ENCODE measurements around the gene MAN2B2.

The MAN2B2 gene

GRCh38 chr4:6576512-6576911, 1.5 kb downstream of the MAN2B2 start:
- Histone ChIP-seq H3K27me3 (replicated peaks) (no peaks in the 10 kb centered on the region), H3K27ac (no peak overlapping the region), H3K4me3 (ENCODE audit: low read depth, low read length) (no peak overlapping the region), H3K36me3 (replicated peaks) (peaks cover 20% of the 10 kb centered on the region)
- in situ Hi-C loops (cut with HindIII; ENCODE audit: low pct_ligation_motif_present, low sequenced_read_pairs) = no loop called here
- no peak for DNase-seq
- TF ChIP-seq CTCF (IDR thresholded peaks at IDR 0.05; ENCODE audit: low read depth, low read length, missing control alignments) = no peak

GRCh38 chr4:6576932-6577331, 1.9 kb downstream of the MAN2B2 start:
- no peak for TF ChIP-seq CTCF (IDR thresholded peaks at IDR 0.05; ENCODE audit: low read depth, low read length, missing control alignments)
- no peak overlapping the region for H3K27ac ChIP-seq
- H3K4me3 ChIP-seq (ENCODE audit: low read depth, low read length) = no peak overlapping the region
- H3K27me3 ChIP-seq (replicated peaks) = no peaks in the 10 kb centered on the region
- DNase-seq = no peak
- peaks cover 20% of the 10 kb centered on the region for H3K36me3 ChIP-seq (replicated peaks)
- in situ Hi-C loops (cut with HindIII; ENCODE audit: low pct_ligation_motif_present, low sequenced_read_pairs) = no loop called here

GRCh38 chr4:6577409-6577808, 2.4 kb downstream of the MAN2B2 start:
- DNase-seq = no peak
- Histone ChIP-seq H3K27ac (no peak overlapping the region), H3K27me3 (replicated peaks) (no peaks in the 10 kb centered on the region), H3K36me3 (replicated peaks) (peaks cover 20% of the 10 kb centered on the region), H3K4me3 (ENCODE audit: low read depth, low read length) (no peak overlapping the region)
- TF ChIP-seq CTCF (IDR thresholded peaks at IDR 0.05; ENCODE audit: low read depth, low read length, missing control alignments) = no peak
- in situ Hi-C loops (cut with HindIII; ENCODE audit: low pct_ligation_motif_present, low sequenced_read_pairs) = no loop called here

- DNase-seq = no peak
- Histone ChIP-seq H3K4me3 (ENCODE audit: low read depth, low read length) (no peak overlapping the region), H3K36me3 (replicated peaks) (peaks cover 20% of the 10 kb centered on the region), H3K27me3 (replicated peaks) (no peaks in the 10 kb centered on the region), H3K27ac (no peak overlapping the region)
- in situ Hi-C loops (cut with HindIII; ENCODE audit: low pct_ligation_motif_present, low sequenced_read_pairs) = no loop called here
- TF ChIP-seq CTCF (IDR thresholded peaks at IDR 0.05; ENCODE audit: low read depth, low read length, missing control alignments) = no peak
These were observed 3.2 kb downstream of the MAN2B2 start for GRCh38 chr4:6578221-6578620.

GRCh38 chr4:6580353-6580752, 5.4 kb downstream of the MAN2B2 start:
- H3K4me3 ChIP-seq (ENCODE audit: low read depth, low read length) = no peak overlapping the region
- no peak for TF ChIP-seq CTCF (IDR thresholded peaks at IDR 0.05; ENCODE audit: low read depth, low read length, missing control alignments)
- peaks cover 20% of the 10 kb centered on the region for H3K36me3 ChIP-seq (replicated peaks)
- no peak for DNase-seq
- in situ Hi-C loops (cut with HindIII; ENCODE audit: low pct_ligation_motif_present, low sequenced_read_pairs) = no loop called here
- no peaks in the 10 kb centered on the region for H3K27me3 ChIP-seq (replicated peaks)
- H3K27ac ChIP-seq = no peak overlapping the region

GRCh38 chr4:6581566-6582121, 6.7 kb downstream of the MAN2B2 start:
- H3K27me3 ChIP-seq (replicated peaks) = no peaks in the 10 kb centered on the region
- DNase-seq = no peak
- H3K4me3 ChIP-seq (ENCODE audit: low read depth, low read length) = no peak overlapping the region
- no peak for TF ChIP-seq CTCF (IDR thresholded peaks at IDR 0.05; ENCODE audit: low read depth, low read length, missing control alignments)
- H3K27ac ChIP-seq = no peak overlapping the region
- in situ Hi-C loops (cut with HindIII; ENCODE audit: low pct_ligation_motif_present, low sequenced_read_pairs) = no loop called here
- peaks cover 20% of the 10 kb centered on the region for H3K36me3 ChIP-seq (replicated peaks)
